ENCODE measurements around the gene FAM199X.
"Not testable (repeated sequence)": the region's sequence is repeated elsewhere in the genome, so short reads cannot be mapped to it uniquely, and the experiment has no call there.

The FAM199X gene

GRCh38 chrX:104193485-104193884 lies 27.2 kb downstream of the FAM199X start:
- no peak for DNase-seq

GRCh38 chrX:104195013-104195412 lies 28.8 kb downstream of the FAM199X start:
- no peak for DNase-seq

- no peak for DNase-seq
These were observed 29.3 kb downstream of the FAM199X start for GRCh38 chrX:104195489-104196084.

- no peak for DNase-seq
These were observed 39.3 kb downstream of the FAM199X start for GRCh38 chrX:104205548-104205947.

- DNase-seq = no peak
These were observed 44.9 kb downstream of the FAM199X start for GRCh38 chrX:104211187-104211586.

GRCh38 chrX:104230060-104230459 lies 63.8 kb downstream of the FAM199X start:
- not testable (repeated sequence) for DNase-seq

All from GOT3 (cell line).